Astrocyte (in vitro differentiated cells and primary cell): ENCODE measurements around the gene RTP1. TPM values are rescaled to one million over a fixed set of nuclear protein-coding genes. Genes with fewer than 3 reads are reported as not detected.

Source experiments
- DNase-seq: peaks from one replicate; pipeline ENCODE4 v3.0.0-alpha.2; 2010; ENCODE audit warnings: low read depth
- FAIRE-seq: peaks from 2 replicates; lab custom pipeline; 2011; peaks lifted over from hg19 to GRCh38; lab: Jason Lieb, UNC
- H2AFZ ChIP-seq: 2 replicates; pipeline ENCODE4 v1.6.0; 2012; ENCODE audit warnings: low read depth, low read length, inconsistent platforms
- H3K27ac ChIP-seq: 2 replicates; pipeline ENCODE4 v1.5.1; 2011; ENCODE audit warnings: low read depth, low read length, inconsistent platforms
- H3K27me3 ChIP-seq: 2 replicates; pipeline ENCODE4 v1.6.0; 2011; ENCODE audit warnings: low read length, inconsistent platforms; ENCODE audit not compliant: insufficient read depth
- H3K36me3 ChIP-seq: 2 replicates; pipeline ENCODE4 v1.5.1; 2011; ENCODE audit warnings: low read length, inconsistent platforms; ENCODE audit not compliant: insufficient read depth
- H3K4me1 ChIP-seq: 2 replicates; pipeline ENCODE4 v1.5.1; 2011; ENCODE audit warnings: low read length, inconsistent platforms; ENCODE audit not compliant: insufficient read depth
- H3K4me2 ChIP-seq: 2 replicates; pipeline ENCODE4 v1.6.0; 2012; ENCODE audit warnings: low read length, inconsistent platforms
- H3K4me3 ChIP-seq: 2 replicates; pipeline ENCODE4 v1.5.1; 2011; ENCODE audit warnings: low read depth, mild to moderate bottlenecking, low read length, inconsistent platforms; ENCODE audit not compliant: insufficient read depth
- H3K79me2 ChIP-seq: 2 replicates; pipeline ENCODE4 v1.6.0; 2012; ENCODE audit warnings: mild to moderate bottlenecking, low read length, inconsistent platforms; ENCODE audit not compliant: insufficient read depth
- H3K9ac ChIP-seq: 2 replicates; pipeline ENCODE4 v1.6.0; 2012; ENCODE audit warnings: mild to moderate bottlenecking, low read length, inconsistent platforms
- H3K9me3 ChIP-seq: 2 replicates; pipeline ENCODE4 v1.5.1; 2012; ENCODE audit warnings: low read depth, mild to moderate bottlenecking, low read length, inconsistent platforms; ENCODE audit not compliant: insufficient read depth
- H4K20me1 ChIP-seq: 2 replicates; pipeline ENCODE4 v1.6.0; 2012; ENCODE audit warnings: low read length, inconsistent platforms; ENCODE audit not compliant: insufficient read depth
- H3K27ac Mint-ChIP-seq: one replicate; pipeline ENCODE4 v1.8.0; 2021; ENCODE audit warnings: mild to moderate bottlenecking, mixed read lengths; ENCODE audit not compliant: unreplicated experiment
- H3K27me3 Mint-ChIP-seq: one replicate; pipeline ENCODE4 v1.8.0; 2021; ENCODE audit warnings: low read depth, mixed read lengths; ENCODE audit not compliant: unreplicated experiment
- H3K36me3 Mint-ChIP-seq: one replicate; pipeline ENCODE4 v1.8.0; 2021; ENCODE audit warnings: low read depth, mixed read lengths; ENCODE audit not compliant: unreplicated experiment
- H3K4me1 Mint-ChIP-seq: one replicate; pipeline ENCODE4 v1.8.0; 2021; ENCODE audit warnings: low read depth, mixed read lengths; ENCODE audit not compliant: unreplicated experiment
- H3K4me3 Mint-ChIP-seq: one replicate; pipeline ENCODE4 v1.8.0; 2021; ENCODE audit warnings: mild to moderate bottlenecking, moderate library complexity, mixed read lengths; ENCODE audit not compliant: unreplicated experiment
- H3K9me3 Mint-ChIP-seq: one replicate; pipeline ENCODE4 v1.8.0; 2021; ENCODE audit warnings: mild to moderate bottlenecking, mixed read lengths; ENCODE audit not compliant: unreplicated experiment
- CTCF ChIP-seq: IDR thresholded peaks from 2 replicates; pipeline ENCODE4 v1.5.1; 2011; ENCODE audit warnings: low read depth, mild to moderate bottlenecking, inconsistent platforms, low read length, moderate library complexity; ENCODE audit not compliant: insufficient read depth
- EZH2 ChIP-seq: IDR thresholded peaks from 2 replicates; pipeline ENCODE4 v1.6.1; 2012; ENCODE audit warnings: mild to moderate bottlenecking, low read length, inconsistent platforms; ENCODE audit not compliant: insufficient read depth
- total RNA-seq: library from RNA; stranded (reverse); gene quantifications from 2 replicates; pipeline ENCODE4 v1.2.1, GENCODE V29; 2021

The RTP1 gene
- total RNA-seq, 1 donor from 2014 or later: not detected

DNA sequence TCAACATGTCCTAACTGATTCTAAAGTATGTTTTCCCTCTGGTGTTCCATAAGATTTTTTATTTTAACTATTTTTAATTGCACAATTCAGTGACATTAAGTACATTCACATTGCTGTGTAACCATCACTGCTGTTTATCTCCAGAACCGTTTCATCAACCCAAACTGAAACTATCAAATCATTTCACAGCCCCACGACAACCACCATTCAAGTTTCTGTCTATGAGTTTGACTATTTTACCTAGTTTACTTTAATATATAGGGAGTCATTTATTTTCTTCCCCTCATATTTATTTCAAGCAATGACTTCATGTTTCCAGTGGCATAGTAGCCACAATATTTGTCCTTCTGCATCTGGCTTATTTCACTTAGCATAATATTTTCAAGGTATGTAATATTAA lies 8.4 kb downstream of the RTP1 start:
- Histone ChIP-seq H3K9ac (no peak overlapping the region), H2AFZ (no peak overlapping the region), H3K27ac (no peak overlapping the region), H3K9me3 (peaks cover 9% of the 10 kb centered on the region), H3K79me2 (no peaks in the 10 kb centered on the region), H3K4me3 (no peak overlapping the region), H4K20me1 (no peaks in the 10 kb centered on the region), H3K4me2 (no peak overlapping the region), H3K27me3 (peaks cover 5% of the 10 kb centered on the region), H3K4me1 (peaks cover 6% of the 10 kb centered on the region), H3K36me3 (no peaks in the 10 kb centered on the region)
- H3K9me3 Mint-ChIP-seq: peaks cover 11% of the 10 kb centered on the region
- peaks cover 28% of the 10 kb centered on the region for H3K27me3 Mint-ChIP-seq
- H3K27ac Mint-ChIP-seq: no peak overlapping the region
- peaks cover 3% of the 10 kb centered on the region for H3K4me1 Mint-ChIP-seq
- peaks cover 2% of the 10 kb centered on the region for H3K36me3 Mint-ChIP-seq
- DNase-seq (no peak), FAIRE-seq (no peak)
- H3K4me3 Mint-ChIP-seq: no peak overlapping the region
- TF ChIP-seq CTCF (no peak), EZH2 (no peak)

GRCh38 chr3:187207062-187207461 lies 9.8 kb downstream of the RTP1 start:
- H3K4me1 ChIP-seq: peaks cover 16% of the 10 kb centered on the region

More at GRCh38 chr3:187207062-187207461, 9.8 kb downstream of the RTP1 start:
- no peak overlapping the region for H2AFZ ChIP-seq
- no peak overlapping the region for H3K4me2 ChIP-seq
- H3K9me3 ChIP-seq: peaks cover 9% of the 10 kb centered on the region
- DNase-seq (no peak), FAIRE-seq (no peak)
- Mint-ChIP-seq H3K4me3 (no peak overlapping the region), H3K27ac (no peak overlapping the region), H3K27me3 (peaks cover 21% of the 10 kb centered on the region), H3K9me3 (peaks cover 14% of the 10 kb centered on the region), H3K4me1 (peaks cover 7% of the 10 kb centered on the region), H3K36me3 (peaks cover 2% of the 10 kb centered on the region)
- no peaks in the 10 kb centered on the region for H4K20me1 ChIP-seq
- peaks cover 5% of the 10 kb centered on the region for H3K27me3 ChIP-seq
- no peak overlapping the region for H3K9ac ChIP-seq
- no peaks in the 10 kb centered on the region for H3K79me2 ChIP-seq
- H3K27ac ChIP-seq: no peak overlapping the region
- H3K4me3 ChIP-seq: no peak overlapping the region
- no peaks in the 10 kb centered on the region for H3K36me3 ChIP-seq
- TF ChIP-seq EZH2: no peak
- no peak for TF ChIP-seq CTCF
